Colonic mucosa (tissue), 4 donors: ENCODE results near the gene SCAF4. TPM values are rescaled to one million over a fixed set of nuclear protein-coding genes. Genes with fewer than 3 reads are reported as not detected.

Experiments used
- DNase-seq: peaks from one replicate; pipeline ENCODE4 v3.0.0-alpha.2; 2020
- H3K27ac ChIP-seq: fragments of 200-600 bp; one replicate; pipeline ENCODE4 v1.8.0; 2021
- H3K27me3 ChIP-seq: fragments of 200-600 bp; one replicate; pipeline ENCODE4 v1.8.0; 2021
- H3K36me3 ChIP-seq: fragments of 200-600 bp; one replicate; pipeline ENCODE4 v1.8.0; 2021
- H3K4me1 ChIP-seq: fragments of 200-600 bp; one replicate; pipeline ENCODE4 v1.8.0; 2021; ENCODE audit warnings: mild to moderate bottlenecking
- H3K4me3 ChIP-seq: fragments of 200-600 bp; one replicate; pipeline ENCODE4 v1.8.0; 2021
- H3K9ac ChIP-seq, 2 donors: one replicate each; pipeline ENCODE4 v1.7.0; 2013; ENCODE audit warnings: control low read depth in 2 of 2, low read depth in 2 of 2, low read length in 2 of 2
- H3K9me3 ChIP-seq: fragments of 200-600 bp; one replicate; pipeline ENCODE4 v1.8.0; 2021
- intact Hi-C: fragments of 100-400 bp; cut with DNase I; formaldehyde crosslinking; loops from one replicate; pipeline ENCODE4 v1.14.1; 2022
- total RNA-seq, 2 donors: library from RNA; stranded (reverse); fragmentation: NEBNext Ultra II Directional in 1 of 2; extraction: Animal tissue kit (Norgen Biotek cat#: 25700) in 1 of 2; gene quantifications; one replicate each; pipeline ENCODE4 v1.2.1, GENCODE V29; 2021
- TF ChIP-seq, protein P1 (sequence below): fragments of 200-600 bp; IDR thresholded peaks from one replicate; pipeline ENCODE4 v1.8.0; 2022; ENCODE audit warnings: antibody characterized with exemption, mild to moderate bottlenecking
- donor health status: healthy.
- donor health status: DM: no; HTN: no; CAD: no.
- donor health status: DM: no; HTN: no; CAD: no.

SCAF4 gene
- total RNA-seq, 2 donors from 2014 or later: 35.1 to 35.9 TPM

DNA sequence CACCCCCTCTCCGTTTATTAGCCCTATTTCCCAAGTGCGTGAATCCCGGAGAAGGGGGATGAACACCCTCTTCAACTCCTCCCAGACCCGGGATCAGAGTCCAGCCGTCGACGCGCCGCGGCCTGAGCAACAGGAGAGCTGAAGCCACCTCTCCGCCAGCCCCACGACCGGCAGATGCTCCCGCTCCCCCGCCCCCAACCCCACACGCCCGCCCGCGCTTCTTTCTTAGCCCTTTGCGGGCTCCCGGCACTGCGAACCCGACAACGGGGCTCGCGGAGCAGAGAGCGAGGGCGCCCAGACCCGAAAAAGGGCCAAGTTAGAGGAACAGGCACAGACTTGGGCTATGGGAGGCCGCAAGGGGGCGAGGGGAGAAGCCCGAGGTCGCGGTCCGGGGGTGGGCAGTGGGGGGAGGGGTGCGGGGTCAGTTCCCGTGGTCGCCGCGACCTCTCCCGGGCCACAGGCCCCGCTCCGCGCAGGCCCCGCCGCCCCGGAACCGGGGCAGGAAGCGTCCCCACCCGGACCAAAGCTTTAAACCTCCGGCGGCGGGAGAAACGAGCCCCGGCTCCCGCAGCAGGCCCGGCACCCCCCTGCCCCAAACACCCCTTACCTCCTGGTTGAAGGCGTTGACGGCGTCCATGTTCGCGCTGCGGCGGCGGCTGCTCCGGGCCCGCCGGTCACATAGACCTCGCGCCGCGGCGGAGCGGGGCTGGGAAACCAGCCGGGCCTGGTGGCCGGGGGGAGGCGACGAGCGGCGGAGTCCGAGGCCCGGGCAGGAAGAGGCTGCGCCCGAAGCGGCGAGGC is 662 bp downstream of the SCAF4 start:
- peak overlapping the region; percentile 97 for H3K27ac ChIP-seq
- H3K9ac ChIP-seq: peak overlapping the region; percentile 85 to 97
- no peaks in the 10 kb centered on the region for H3K9me3 ChIP-seq
- peaks cover 24% of the 10 kb centered on the region for H3K4me1 ChIP-seq
- intact Hi-C loops: loop anchor here (5.0 kb wide), 1 partner anchor 74 kb away; the partner anchor contains the start of gene SOD1
- peak; percentile 78 for DNase-seq
- TF ChIP-seq, protein P1, sequence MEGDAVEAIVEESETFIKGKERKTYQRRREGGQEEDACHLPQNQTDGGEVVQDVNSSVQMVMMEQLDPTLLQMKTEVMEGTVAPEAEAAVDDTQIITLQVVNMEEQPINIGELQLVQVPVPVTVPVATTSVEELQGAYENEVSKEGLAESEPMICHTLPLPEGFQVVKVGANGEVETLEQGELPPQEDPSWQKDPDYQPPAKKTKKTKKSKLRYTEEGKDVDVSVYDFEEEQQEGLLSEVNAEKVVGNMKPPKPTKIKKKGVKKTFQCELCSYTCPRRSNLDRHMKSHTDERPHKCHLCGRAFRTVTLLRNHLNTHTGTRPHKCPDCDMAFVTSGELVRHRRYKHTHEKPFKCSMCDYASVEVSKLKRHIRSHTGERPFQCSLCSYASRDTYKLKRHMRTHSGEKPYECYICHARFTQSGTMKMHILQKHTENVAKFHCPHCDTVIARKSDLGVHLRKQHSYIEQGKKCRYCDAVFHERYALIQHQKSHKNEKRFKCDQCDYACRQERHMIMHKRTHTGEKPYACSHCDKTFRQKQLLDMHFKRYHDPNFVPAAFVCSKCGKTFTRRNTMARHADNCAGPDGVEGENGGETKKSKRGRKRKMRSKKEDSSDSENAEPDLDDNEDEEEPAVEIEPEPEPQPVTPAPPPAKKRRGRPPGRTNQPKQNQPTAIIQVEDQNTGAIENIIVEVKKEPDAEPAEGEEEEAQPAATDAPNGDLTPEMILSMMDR: no peak
- H3K4me3 ChIP-seq: peak overlapping the region; percentile 96
- H3K27me3 ChIP-seq: no peaks in the 10 kb centered on the region
- no peaks in the 10 kb centered on the region for H3K36me3 ChIP-seq

DNA sequence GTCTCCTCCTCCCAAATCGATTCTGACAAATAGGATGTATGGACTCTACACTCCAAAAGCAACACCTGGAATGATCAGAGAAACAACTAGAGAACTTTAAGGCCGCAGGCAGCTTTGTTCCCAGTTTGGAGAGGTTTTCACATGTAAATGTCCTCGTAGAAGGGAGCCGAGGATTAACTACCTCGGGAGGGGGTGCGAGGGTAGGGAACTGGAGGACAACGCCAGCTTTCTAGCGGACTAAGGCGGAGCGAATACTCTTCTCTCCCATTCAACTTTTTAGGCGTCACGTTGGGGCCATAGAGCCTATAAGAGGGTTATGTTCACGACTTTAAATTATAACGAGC is 1.2 kb downstream of the SCAF4 start:
- Histone ChIP-seq H3K4me3 (peak overlapping the region; percentile 96), H3K27me3 (no peaks in the 10 kb centered on the region), H3K4me1 (peaks cover 24% of the 10 kb centered on the region), H3K9ac (peak overlapping the region; percentile 85 to 97), H3K27ac (peak overlapping the region; percentile 97), H3K9me3 (no peaks in the 10 kb centered on the region), H3K36me3 (no peaks in the 10 kb centered on the region)
- intact Hi-C loops: loop anchor here (5.0 kb wide), 1 partner anchor 73 kb away; the partner anchor contains the start of gene SOD1
- TF ChIP-seq, protein P1: no peak
- no peak for DNase-seq

DNA sequence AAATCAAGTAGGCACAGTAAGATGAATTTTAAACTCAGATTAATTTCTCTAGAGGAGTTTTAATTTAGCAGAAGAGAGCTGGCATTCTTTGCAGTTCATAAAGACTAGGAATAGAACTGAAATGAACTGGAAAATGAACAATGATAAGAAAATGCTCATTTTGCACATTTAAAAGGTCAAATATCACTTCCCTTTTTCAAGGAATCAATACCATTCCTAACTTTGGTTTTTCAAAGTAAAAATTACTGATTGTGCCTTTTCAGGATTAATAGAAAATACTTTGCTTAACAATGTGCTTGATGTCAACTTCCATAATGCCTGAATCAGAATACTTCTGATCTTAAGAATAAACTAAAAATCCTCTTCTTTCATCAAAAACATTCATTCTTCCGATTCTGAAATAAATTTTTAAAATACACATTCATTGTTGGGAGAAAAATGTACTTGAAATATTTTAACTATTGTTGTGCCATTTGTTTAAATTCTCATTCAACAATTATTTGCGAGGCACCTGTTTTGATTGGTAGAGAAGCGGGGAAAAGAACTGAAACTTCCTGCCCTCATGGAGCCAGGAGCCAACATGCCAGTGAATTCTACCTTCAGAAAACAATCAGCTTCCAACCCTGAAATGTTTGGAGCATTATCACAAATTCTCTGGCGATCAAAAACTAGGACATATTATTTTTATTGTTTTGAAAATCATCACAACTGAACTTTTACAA is 2.1 kb downstream of the SCAF4 start:
- intact Hi-C loops: loop anchor here (5.0 kb wide), 1 partner anchor 72 kb away; the partner anchor contains the start of gene SOD1
- H3K4me1 ChIP-seq: peaks cover 32% of the 10 kb centered on the region

DNA sequence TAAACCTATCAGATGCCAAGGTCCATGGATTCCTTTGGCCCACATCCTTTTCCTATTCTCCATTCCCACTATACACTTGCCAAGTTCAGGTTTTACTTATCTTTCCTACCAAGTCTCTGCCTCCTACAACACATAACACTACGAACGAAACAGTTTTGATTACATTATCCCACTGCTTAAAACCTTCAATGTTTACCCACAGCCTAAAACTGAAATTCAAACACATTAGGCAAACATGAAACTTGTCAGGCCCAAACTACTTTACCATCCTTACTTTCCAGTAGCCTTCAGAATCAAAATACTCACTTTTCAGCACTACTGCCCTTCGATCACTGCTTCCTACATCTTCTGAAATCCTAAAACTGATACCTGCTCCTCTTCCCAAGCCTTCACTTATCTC is 3.0 kb downstream of the SCAF4 start:
- TF ChIP-seq, protein P1: no peak
- H3K27me3 ChIP-seq: no peaks in the 10 kb centered on the region
- H3K4me3 ChIP-seq: no peak overlapping the region
- H3K27ac ChIP-seq: no peak overlapping the region
- peaks cover 33% of the 10 kb centered on the region for H3K4me1 ChIP-seq
- no peak for DNase-seq
- H3K9me3 ChIP-seq: no peaks in the 10 kb centered on the region
- intact Hi-C loops: no loop called here
- no peaks in the 10 kb centered on the region for H3K36me3 ChIP-seq
- H3K9ac ChIP-seq: no peak overlapping the region

More for the DNA sequence above, 2.1 kb downstream of the SCAF4 start:
- TF ChIP-seq, protein P1: no peak
- Histone ChIP-seq H3K27ac (no peak overlapping the region), H3K9me3 (no peaks in the 10 kb centered on the region), H3K9ac (peak overlapping the region in 1 of 2 donors; percentile 85), H3K4me3 (peak overlapping the region; percentile 96), H3K36me3 (no peaks in the 10 kb centered on the region), H3K27me3 (no peaks in the 10 kb centered on the region)
- no peak for DNase-seq

DNA sequence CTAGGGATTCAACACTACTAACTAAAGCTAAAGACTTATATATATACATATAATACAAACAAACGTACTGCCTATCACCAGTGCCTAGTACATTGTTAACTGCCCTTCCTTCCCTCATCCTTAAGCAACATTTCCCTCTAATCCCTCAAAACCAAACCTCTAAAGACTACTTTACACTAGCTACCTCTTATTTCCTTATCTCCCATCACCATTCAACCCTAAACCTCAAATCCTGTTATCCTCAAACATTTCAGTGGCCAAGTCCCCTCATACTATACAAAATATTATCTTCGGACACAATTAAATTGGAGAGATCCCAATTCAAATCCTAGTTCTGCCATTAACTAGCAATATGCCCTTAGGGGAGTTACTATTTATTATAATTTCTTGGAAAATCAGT is 3.7 kb downstream of the SCAF4 start:
- Histone ChIP-seq H3K9ac (no peak overlapping the region), H3K4me1 (peaks cover 31% of the 10 kb centered on the region), H3K27me3 (no peaks in the 10 kb centered on the region), H3K4me3 (no peak overlapping the region), H3K27ac (no peak overlapping the region), H3K9me3 (no peaks in the 10 kb centered on the region), H3K36me3 (no peaks in the 10 kb centered on the region)
- TF ChIP-seq, protein P1: no peak
- DNase-seq: no peak
- intact Hi-C loops: no loop called here
